ENCODE data around the gene CYP1A1.

Gene CYP1A1

DNA sequence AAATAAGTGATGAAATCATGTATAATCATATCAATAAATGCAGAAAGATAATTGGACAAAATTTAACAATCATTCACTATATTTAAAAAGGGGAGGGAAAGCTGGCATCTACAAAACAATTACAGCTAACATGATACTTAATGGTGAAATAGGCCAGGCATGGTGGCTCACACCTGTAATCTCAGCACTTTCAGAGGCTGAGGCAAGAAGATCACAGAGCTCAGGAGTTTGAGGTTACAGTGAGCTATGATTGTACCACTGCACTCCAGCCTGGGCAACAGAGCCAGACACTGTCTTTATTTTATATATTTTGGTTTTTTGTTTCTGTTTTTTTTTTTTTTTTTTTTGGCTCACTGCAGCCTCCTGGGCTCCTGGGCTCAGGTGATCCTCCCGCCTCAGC lies 41.6 kb downstream of the CYP1A1 start:
- H3K36me3 ChIP-seq = peaks cover 5% of the 10 kb centered on the region
- no peak overlapping the region for H3K4me3 ChIP-seq (ENCODE audit: low read depth in 1 of 2, low read length in 1 of 2)
- H3K27ac ChIP-seq = no peak overlapping the region
- TF ChIP-seq, protein P1, sequence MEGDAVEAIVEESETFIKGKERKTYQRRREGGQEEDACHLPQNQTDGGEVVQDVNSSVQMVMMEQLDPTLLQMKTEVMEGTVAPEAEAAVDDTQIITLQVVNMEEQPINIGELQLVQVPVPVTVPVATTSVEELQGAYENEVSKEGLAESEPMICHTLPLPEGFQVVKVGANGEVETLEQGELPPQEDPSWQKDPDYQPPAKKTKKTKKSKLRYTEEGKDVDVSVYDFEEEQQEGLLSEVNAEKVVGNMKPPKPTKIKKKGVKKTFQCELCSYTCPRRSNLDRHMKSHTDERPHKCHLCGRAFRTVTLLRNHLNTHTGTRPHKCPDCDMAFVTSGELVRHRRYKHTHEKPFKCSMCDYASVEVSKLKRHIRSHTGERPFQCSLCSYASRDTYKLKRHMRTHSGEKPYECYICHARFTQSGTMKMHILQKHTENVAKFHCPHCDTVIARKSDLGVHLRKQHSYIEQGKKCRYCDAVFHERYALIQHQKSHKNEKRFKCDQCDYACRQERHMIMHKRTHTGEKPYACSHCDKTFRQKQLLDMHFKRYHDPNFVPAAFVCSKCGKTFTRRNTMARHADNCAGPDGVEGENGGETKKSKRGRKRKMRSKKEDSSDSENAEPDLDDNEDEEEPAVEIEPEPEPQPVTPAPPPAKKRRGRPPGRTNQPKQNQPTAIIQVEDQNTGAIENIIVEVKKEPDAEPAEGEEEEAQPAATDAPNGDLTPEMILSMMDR (IDR thresholded peaks at IDR 0.05) = no peak
- H3K27me3 ChIP-seq = no peaks in the 10 kb centered on the region
- no peaks in the 10 kb centered on the region for H3K9me3 ChIP-seq
- no peaks in the 10 kb centered on the region for H3K4me1 ChIP-seq (ENCODE audit: control insufficient read depth in 1 of 2, insufficient read depth in 1 of 2, low read depth in 1 of 2, low read length in 1 of 2)

DNA sequence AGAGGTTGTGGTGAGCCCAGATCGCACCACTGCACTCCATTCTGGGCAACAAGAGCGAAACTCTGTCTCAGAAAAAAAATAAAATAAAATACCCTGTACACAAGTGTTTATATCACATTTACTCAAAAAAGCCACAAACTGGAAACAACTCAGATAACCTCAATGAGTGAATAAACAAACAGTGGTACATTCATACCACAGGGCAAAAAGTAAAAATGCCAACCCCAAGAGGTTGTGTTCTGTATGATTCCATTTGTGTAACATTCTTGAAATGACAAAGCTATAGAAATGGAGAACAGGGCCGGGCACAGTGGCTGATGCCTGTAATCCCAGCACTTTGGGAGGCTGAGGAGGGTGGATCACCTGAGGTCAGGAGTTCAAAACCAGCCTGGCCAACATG lies 42.4 kb downstream of the CYP1A1 start:
- Histone ChIP-seq H3K36me3 (peaks cover 5% of the 10 kb centered on the region), H3K9me3 (no peaks in the 10 kb centered on the region), H3K27me3 (no peaks in the 10 kb centered on the region), H3K4me3 (ENCODE audit: low read depth in 1 of 2, low read length in 1 of 2) (no peak overlapping the region), H3K4me1 (ENCODE audit: control insufficient read depth in 1 of 2, insufficient read depth in 1 of 2, low read depth in 1 of 2, low read length in 1 of 2) (no peaks in the 10 kb centered on the region), H3K27ac (no peak overlapping the region)
- TF ChIP-seq, protein P1 (IDR thresholded peaks at IDR 0.05) = no peak

DNA sequence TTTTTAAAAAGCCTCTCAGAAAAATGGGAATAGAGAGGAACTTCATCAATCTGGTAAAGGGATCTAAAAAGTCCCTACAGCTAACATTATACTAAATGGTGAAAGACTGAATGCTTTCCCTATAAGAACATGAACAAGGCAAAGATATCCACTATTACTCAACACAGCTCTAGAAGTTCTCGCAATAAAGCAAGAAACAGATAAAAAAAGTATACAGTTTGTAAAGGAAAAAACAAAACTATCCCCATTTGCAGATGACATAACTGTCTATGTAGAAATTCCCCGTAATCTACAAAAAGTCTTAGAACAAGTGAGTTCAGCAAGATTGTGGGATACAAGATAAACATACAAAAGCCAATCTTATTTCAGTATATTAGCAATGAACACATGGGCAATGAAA lies 44.9 kb downstream of the CYP1A1 start:
- TF ChIP-seq, protein P1 (IDR thresholded peaks at IDR 0.05) = no peak
- H3K4me3 ChIP-seq (ENCODE audit: low read depth in 1 of 2, low read length in 1 of 2) = no peak overlapping the region
- H3K4me1 ChIP-seq (ENCODE audit: control insufficient read depth in 1 of 2, insufficient read depth in 1 of 2, low read depth in 1 of 2, low read length in 1 of 2) = no peaks in the 10 kb centered on the region
- no peaks in the 10 kb centered on the region for H3K9me3 ChIP-seq
- H3K36me3 ChIP-seq = no peaks in the 10 kb centered on the region
- H3K27ac ChIP-seq = no peak overlapping the region
- H3K27me3 ChIP-seq = no peaks in the 10 kb centered on the region

DNA sequence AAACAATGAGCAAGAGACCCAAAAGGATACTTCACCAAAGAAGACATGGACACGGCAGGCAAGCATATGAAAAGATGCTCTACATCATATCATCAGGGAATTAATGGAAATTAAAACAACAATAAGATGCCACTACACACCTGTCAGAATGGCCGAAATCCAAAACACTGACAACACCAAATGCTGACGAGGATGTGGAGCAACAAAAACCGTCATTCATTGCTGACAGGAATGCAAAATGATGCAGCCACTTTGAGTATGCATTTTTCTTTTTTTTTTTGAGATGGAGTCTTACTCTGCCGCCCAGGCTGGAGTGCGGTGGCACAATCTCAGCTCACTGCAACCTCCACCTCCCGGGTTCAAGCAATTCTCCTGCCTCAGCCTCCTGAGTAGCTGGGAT lies 48.5 kb downstream of the CYP1A1 start:
- no peak overlapping the region for H3K27ac ChIP-seq
- H3K4me3 ChIP-seq (ENCODE audit: low read depth in 1 of 2, low read length in 1 of 2) = no peak overlapping the region
- TF ChIP-seq, protein P1 (IDR thresholded peaks at IDR 0.05) = no peak
- no peaks in the 10 kb centered on the region for H3K27me3 ChIP-seq
- peaks cover 17% of the 10 kb centered on the region for H3K36me3 ChIP-seq
- no peaks in the 10 kb centered on the region for H3K9me3 ChIP-seq
- H3K4me1 ChIP-seq (ENCODE audit: control insufficient read depth in 1 of 2, insufficient read depth in 1 of 2, low read depth in 1 of 2, low read length in 1 of 2) = no peaks in the 10 kb centered on the region

DNA sequence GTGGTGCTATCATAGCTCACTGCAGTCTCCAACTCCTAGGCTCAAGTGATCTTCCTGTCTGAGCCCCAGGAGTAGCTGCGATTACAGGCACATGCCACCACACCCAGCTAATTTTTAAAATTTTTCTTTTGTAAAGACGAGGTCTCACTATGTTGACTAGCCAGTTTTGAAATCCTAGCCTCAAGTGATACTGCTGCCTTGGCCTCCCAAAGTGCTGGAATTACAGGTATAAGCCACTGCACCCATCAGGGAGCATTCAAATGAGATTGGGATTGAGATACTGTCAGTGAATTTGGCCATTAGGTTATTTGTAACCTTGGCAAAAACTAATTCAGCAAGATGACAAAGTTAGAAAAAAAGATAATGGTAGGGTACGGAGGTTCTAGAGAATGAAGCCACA lies 51.2 kb downstream of the CYP1A1 start:
- Histone ChIP-seq H3K36me3 (peaks cover 35% of the 10 kb centered on the region), H3K27ac (no peak overlapping the region), H3K9me3 (no peaks in the 10 kb centered on the region), H3K4me3 (ENCODE audit: low read depth in 1 of 2, low read length in 1 of 2) (no peak overlapping the region), H3K27me3 (no peaks in the 10 kb centered on the region), H3K4me1 (ENCODE audit: control insufficient read depth in 1 of 2, insufficient read depth in 1 of 2, low read depth in 1 of 2, low read length in 1 of 2) (no peaks in the 10 kb centered on the region)
- TF ChIP-seq, protein P1 (IDR thresholded peaks at IDR 0.05) = no peak

DNA sequence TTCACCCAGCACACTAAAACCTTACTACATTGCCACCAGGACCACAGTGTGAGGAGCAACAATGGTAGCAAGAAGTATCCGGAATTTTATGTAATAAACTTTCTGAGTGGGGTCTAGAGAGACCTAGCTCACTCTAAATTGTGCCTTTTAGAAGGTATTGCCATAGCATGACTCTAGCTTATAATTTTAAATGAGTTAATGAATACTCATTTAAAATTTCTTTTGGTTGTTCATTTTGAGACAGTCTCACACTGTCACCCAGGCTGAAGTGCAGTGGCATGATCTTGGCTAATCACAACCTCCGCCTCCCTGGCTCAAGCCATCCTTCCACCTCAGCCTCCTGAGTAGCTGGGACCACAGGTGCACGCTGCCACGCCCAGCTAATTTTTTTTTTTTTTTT lies 55.7 kb downstream of the CYP1A1 start:
- Histone ChIP-seq H3K27me3 (no peaks in the 10 kb centered on the region), H3K4me3 (ENCODE audit: low read depth in 1 of 2, low read length in 1 of 2) (no peak overlapping the region), H3K9me3 (no peaks in the 10 kb centered on the region), H3K4me1 (ENCODE audit: control insufficient read depth in 1 of 2, insufficient read depth in 1 of 2, low read depth in 1 of 2, low read length in 1 of 2) (no peaks in the 10 kb centered on the region), H3K27ac (no peak overlapping the region), H3K36me3 (peaks cover 36% of the 10 kb centered on the region)
- TF ChIP-seq, protein P1 (IDR thresholded peaks at IDR 0.05) = no peak
